Measurements from ENCODE around the gene KMT2A.
"Not testable (repeated sequence)": the region's sequence is repeated elsewhere in the genome, so short reads cannot be mapped to it uniquely, and the experiment has no call there.

Gene KMT2A

GRCh38 chr11:118415739-118416068 lies 20.6 kb upstream of the KMT2A start:
- H3K4me3 Mint-ChIP-seq: no peak overlapping the region
- DNase-seq (ENCODE audit: low spot score): peak; percentile 56
- no peaks in the 10 kb centered on the region for H3K27me3 Mint-ChIP-seq (ENCODE audit: low read depth)

GRCh38 chr11:118416900-118417299 lies 19.4 kb upstream of the KMT2A start:
- DNase-seq (ENCODE audit: low spot score); H3K36me3 Mint-ChIP-seq (ENCODE audit: low read depth); H3K4me3 Mint-ChIP-seq; H3K9me3 Mint-ChIP-seq; H3K4me1 Mint-ChIP-seq (ENCODE audit: low read depth); H3K27me3 Mint-ChIP-seq (ENCODE audit: low read depth); H3K27ac Mint-ChIP-seq: not testable (repeated sequence)

More at GRCh38 chr11:118415739-118416068, 20.6 kb upstream of the KMT2A start:
- Mint-ChIP-seq H3K4me1 (ENCODE audit: low read depth) (peaks cover 3% of the 10 kb centered on the region), H3K9me3 (no peaks in the 10 kb centered on the region), H3K27ac (no peak overlapping the region), H3K36me3 (ENCODE audit: low read depth) (peaks cover 11% of the 10 kb centered on the region)

GRCh38 chr11:118417801-118418200 lies 18.5 kb upstream of the KMT2A start:
- no peaks in the 10 kb centered on the region for H3K27me3 Mint-ChIP-seq (ENCODE audit: low read depth)
- peaks cover 5% of the 10 kb centered on the region for H3K36me3 Mint-ChIP-seq (ENCODE audit: low read depth)
- no peaks in the 10 kb centered on the region for H3K9me3 Mint-ChIP-seq
- H3K4me3 Mint-ChIP-seq: no peak overlapping the region
- H3K4me1 Mint-ChIP-seq (ENCODE audit: low read depth): peaks cover 3% of the 10 kb centered on the region
- DNase-seq (ENCODE audit: low spot score): no peak
- H3K27ac Mint-ChIP-seq: no peak overlapping the region

GRCh38 chr11:118418766-118419165 lies 17.5 kb upstream of the KMT2A start:
- H3K4me3 Mint-ChIP-seq: no peak overlapping the region
- DNase-seq (ENCODE audit: low spot score): no peak
- peaks cover 1% of the 10 kb centered on the region for H3K36me3 Mint-ChIP-seq (ENCODE audit: low read depth)
- no peaks in the 10 kb centered on the region for H3K9me3 Mint-ChIP-seq
- no peaks in the 10 kb centered on the region for H3K4me1 Mint-ChIP-seq (ENCODE audit: low read depth)
- H3K27me3 Mint-ChIP-seq (ENCODE audit: low read depth): no peaks in the 10 kb centered on the region
- H3K27ac Mint-ChIP-seq: no peak overlapping the region

- H3K9me3 Mint-ChIP-seq: no peaks in the 10 kb centered on the region
- no peak for DNase-seq (ENCODE audit: low spot score)
- H3K27me3 Mint-ChIP-seq (ENCODE audit: low read depth): peaks cover 13% of the 10 kb centered on the region
- no peak overlapping the region for H3K27ac Mint-ChIP-seq
- H3K4me3 Mint-ChIP-seq: no peak overlapping the region
- H3K4me1 Mint-ChIP-seq (ENCODE audit: low read depth): no peaks in the 10 kb centered on the region
- no peaks in the 10 kb centered on the region for H3K36me3 Mint-ChIP-seq (ENCODE audit: low read depth)
Observed at GRCh38 chr11:118427707-118428106, 8.6 kb upstream of the KMT2A start.

GRCh38 chr11:118430956-118431355 lies 5.3 kb upstream of the KMT2A start:
- H3K27me3 Mint-ChIP-seq (ENCODE audit: low read depth): peaks cover 13% of the 10 kb centered on the region
- no peaks in the 10 kb centered on the region for H3K36me3 Mint-ChIP-seq (ENCODE audit: low read depth)
- no peak overlapping the region for H3K27ac Mint-ChIP-seq
- no peaks in the 10 kb centered on the region for H3K9me3 Mint-ChIP-seq
- DNase-seq (ENCODE audit: low spot score): no peak
- H3K4me3 Mint-ChIP-seq: no peak overlapping the region
- H3K4me1 Mint-ChIP-seq (ENCODE audit: low read depth): peaks cover 17% of the 10 kb centered on the region

- peaks cover 7% of the 10 kb centered on the region for H3K27me3 Mint-ChIP-seq (ENCODE audit: low read depth)
- peaks cover 4% of the 10 kb centered on the region for H3K36me3 Mint-ChIP-seq (ENCODE audit: low read depth)
- no peak for DNase-seq (ENCODE audit: low spot score)
- H3K27ac Mint-ChIP-seq: peak overlapping the region; percentile 87
- H3K4me1 Mint-ChIP-seq (ENCODE audit: low read depth): peaks cover 25% of the 10 kb centered on the region
- no peaks in the 10 kb centered on the region for H3K9me3 Mint-ChIP-seq
- H3K4me3 Mint-ChIP-seq: peak overlapping the region; percentile 94
Observed at GRCh38 chr11:118434123-118434552, 2.2 kb upstream of the KMT2A start.

- peak; percentile 48 for DNase-seq (ENCODE audit: low spot score)
- peak overlapping the region; percentile 87 for H3K27ac Mint-ChIP-seq
- H3K4me3 Mint-ChIP-seq: peak overlapping the region; percentile 94
- H3K27me3 Mint-ChIP-seq (ENCODE audit: low read depth): peaks cover 5% of the 10 kb centered on the region
- peaks cover 10% of the 10 kb centered on the region for H3K36me3 Mint-ChIP-seq (ENCODE audit: low read depth)
- H3K4me1 Mint-ChIP-seq (ENCODE audit: low read depth): peaks cover 30% of the 10 kb centered on the region
- no peaks in the 10 kb centered on the region for H3K9me3 Mint-ChIP-seq
Observed at GRCh38 chr11:118434553-118435289, 1.6 kb upstream of the KMT2A start.

- Mint-ChIP-seq H3K27ac (peak overlapping the region; percentile 87), H3K4me3 (peak overlapping the region; percentile 94), H3K4me1 (ENCODE audit: low read depth) (peaks cover 37% of the 10 kb centered on the region), H3K9me3 (no peaks in the 10 kb centered on the region), H3K27me3 (ENCODE audit: low read depth) (peaks cover 5% of the 10 kb centered on the region), H3K36me3 (ENCODE audit: low read depth) (peaks cover 15% of the 10 kb centered on the region)
- DNase-seq (ENCODE audit: low spot score): peak; percentile 62
Observed at GRCh38 chr11:118435290-118435892, 901 bp upstream of the KMT2A start.

- peaks cover 2% of the 10 kb centered on the region for H3K27me3 Mint-ChIP-seq (ENCODE audit: low read depth)
- H3K9me3 Mint-ChIP-seq: no peaks in the 10 kb centered on the region
- peak overlapping the region; percentile 90 for H3K27ac Mint-ChIP-seq
- peak overlapping the region; percentile 87 for H3K4me3 Mint-ChIP-seq
- H3K4me1 Mint-ChIP-seq (ENCODE audit: low read depth): peaks cover 45% of the 10 kb centered on the region
- H3K36me3 Mint-ChIP-seq (ENCODE audit: low read depth): peaks cover 23% of the 10 kb centered on the region
- DNase-seq (ENCODE audit: low spot score): no peak
Observed at GRCh38 chr11:118436639-118437207, 431 bp downstream of the KMT2A start.

GRCh38 chr11:118437208-118438125 lies 1.2 kb downstream of the KMT2A start:
- peaks cover 52% of the 10 kb centered on the region for H3K4me1 Mint-ChIP-seq (ENCODE audit: low read depth)
- H3K27me3 Mint-ChIP-seq (ENCODE audit: low read depth): no peaks in the 10 kb centered on the region
- H3K27ac Mint-ChIP-seq: peak overlapping the region; percentile 90
- peaks cover 30% of the 10 kb centered on the region for H3K36me3 Mint-ChIP-seq (ENCODE audit: low read depth)
- no peaks in the 10 kb centered on the region for H3K9me3 Mint-ChIP-seq
- peak; percentile 33 for DNase-seq (ENCODE audit: low spot score)
- peak overlapping the region; percentile 87 for H3K4me3 Mint-ChIP-seq

GRCh38 chr11:118438314-118438931 lies 2.1 kb downstream of the KMT2A start:
- peaks cover 60% of the 10 kb centered on the region for H3K4me1 Mint-ChIP-seq (ENCODE audit: low read depth)
- DNase-seq (ENCODE audit: low spot score): peak; percentile 50
- H3K27me3 Mint-ChIP-seq (ENCODE audit: low read depth): no peaks in the 10 kb centered on the region
- no peaks in the 10 kb centered on the region for H3K9me3 Mint-ChIP-seq
- peak overlapping the region; percentile 87 for H3K4me3 Mint-ChIP-seq
- H3K36me3 Mint-ChIP-seq (ENCODE audit: low read depth): peaks cover 30% of the 10 kb centered on the region
- H3K27ac Mint-ChIP-seq: peak overlapping the region; percentile 90

GRCh38 chr11:118439646-118440045 lies 3.4 kb downstream of the KMT2A start:
- peaks cover 39% of the 10 kb centered on the region for H3K36me3 Mint-ChIP-seq (ENCODE audit: low read depth)
- no peaks in the 10 kb centered on the region for H3K27me3 Mint-ChIP-seq (ENCODE audit: low read depth)
- DNase-seq (ENCODE audit: low spot score): no peak
- H3K27ac Mint-ChIP-seq: peak overlapping the region; percentile 45
- H3K9me3 Mint-ChIP-seq: no peaks in the 10 kb centered on the region
- H3K4me3 Mint-ChIP-seq: peak overlapping the region; percentile 87
- peaks cover 62% of the 10 kb centered on the region for H3K4me1 Mint-ChIP-seq (ENCODE audit: low read depth)
